Activated CD4-positive, alpha-beta T cell treated with anti-CD3 and anti-CD28 coated beads, Interleukin-2, Interleukin-6, amounts not matched to agents 100 ng/mL and 50 ng/mL, durations not matched to agents 16 hours and 8 hours (primary cell): ENCODE results near the gene ABCA13.

Experiments used
- DNase-seq: peaks from one replicate; pipeline ENCODE4 v3.0.0-alpha.2; 2020

Gene ABCA13

DNA sequence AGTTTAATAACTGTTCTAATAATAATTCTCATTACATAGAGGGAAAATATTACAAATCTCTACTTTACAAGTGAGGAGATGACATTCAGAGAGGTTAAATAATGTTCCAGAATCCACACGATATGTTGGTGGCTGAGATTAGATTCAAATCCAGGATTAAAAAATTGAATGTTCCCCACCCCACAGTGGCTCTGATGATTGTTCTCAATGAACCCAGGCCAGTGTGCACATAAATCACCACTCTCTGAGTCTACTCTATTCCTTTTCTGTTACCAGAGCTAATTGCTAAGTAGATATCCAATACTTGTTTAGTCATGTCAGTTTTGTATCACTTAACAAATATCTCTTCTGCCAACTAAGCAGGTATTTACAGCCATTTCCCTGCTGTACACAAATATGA, 281.0 kb downstream of the ABCA13 start:
- no peak for DNase-seq

DNA sequence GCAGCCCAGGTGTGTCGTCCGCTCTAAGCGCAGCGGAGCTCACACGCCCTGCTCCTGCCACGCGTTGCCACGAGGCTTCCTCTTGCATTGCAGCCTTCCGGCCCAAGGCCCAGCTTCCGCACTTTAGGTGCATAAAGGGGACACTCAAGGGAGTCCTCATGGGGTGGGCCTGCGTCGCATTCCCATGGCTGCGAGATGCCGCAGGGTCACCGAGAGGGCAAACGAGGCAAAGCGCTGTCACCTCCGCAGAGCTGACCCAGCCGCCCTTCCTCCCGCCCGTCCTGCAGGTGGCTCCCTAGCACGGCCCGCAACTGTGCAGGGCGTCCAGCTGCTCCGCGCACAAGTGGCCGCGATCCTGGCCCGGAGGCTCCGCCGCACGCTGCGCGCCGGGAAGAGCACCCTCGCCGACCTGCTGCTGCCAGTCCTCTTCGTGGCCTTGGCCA, 283.5 kb downstream of the ABCA13 start:
- no peak for DNase-seq

DNA sequence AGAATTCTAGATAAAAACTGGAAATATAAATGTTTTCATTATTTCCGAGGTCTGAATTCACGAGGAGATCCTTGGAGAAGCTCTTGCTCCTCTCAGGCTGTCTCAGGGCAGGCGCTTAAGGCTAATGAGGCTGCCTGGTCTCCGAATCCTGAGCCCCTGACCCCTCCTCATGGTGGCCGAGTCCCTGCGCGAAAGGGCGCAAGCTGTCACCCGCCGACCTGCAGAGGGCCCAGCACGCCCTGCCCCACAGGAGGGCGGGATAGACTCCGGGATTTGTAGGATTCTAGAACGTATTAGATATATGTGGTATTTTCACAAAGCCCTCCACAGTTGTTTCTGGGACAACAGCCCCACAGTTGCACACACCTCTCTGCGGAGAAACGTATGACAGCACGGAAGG, 284.1 kb downstream of the ABCA13 start:
- DNase-seq, result no peak

DNA sequence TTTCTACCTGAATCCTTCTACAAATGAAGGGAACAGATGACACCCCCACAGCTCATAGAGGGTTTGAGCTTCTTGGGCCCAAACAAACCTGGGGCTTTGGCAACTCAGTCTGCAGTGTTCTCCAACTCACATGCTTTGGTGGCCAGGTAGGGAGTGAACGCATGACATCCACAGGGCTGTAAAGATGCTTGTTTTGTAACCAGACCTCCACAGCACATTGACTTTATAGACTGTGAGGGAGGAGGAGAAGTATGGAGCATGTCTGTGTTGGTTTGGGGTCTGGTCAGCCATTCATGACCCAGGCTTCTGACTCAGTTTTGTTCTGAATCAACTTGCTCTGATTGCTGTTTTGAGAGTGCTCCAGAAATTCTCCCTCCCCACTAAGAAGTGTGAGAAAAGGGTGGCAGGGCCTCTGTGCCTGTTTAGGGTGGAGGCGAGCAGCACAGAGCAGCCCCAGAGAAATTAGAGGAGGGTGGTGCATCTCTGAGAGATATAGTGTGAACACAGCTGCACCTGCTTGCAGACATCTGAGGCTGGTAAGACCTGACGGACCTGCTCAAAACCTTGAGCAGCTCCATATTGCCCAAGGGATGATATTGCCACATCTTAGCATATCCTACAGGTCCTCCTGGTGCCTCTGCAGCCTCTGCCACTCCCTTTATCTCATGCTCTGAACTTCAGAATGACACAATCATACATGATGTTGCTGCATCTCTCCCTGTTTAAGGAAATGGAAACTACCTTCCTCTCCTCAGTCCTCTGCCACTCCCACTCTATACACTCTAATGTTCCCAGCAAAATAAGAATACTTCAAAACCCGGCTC, 287.7 kb downstream of the ABCA13 start:
- DNase-seq, result no peak

DNA sequence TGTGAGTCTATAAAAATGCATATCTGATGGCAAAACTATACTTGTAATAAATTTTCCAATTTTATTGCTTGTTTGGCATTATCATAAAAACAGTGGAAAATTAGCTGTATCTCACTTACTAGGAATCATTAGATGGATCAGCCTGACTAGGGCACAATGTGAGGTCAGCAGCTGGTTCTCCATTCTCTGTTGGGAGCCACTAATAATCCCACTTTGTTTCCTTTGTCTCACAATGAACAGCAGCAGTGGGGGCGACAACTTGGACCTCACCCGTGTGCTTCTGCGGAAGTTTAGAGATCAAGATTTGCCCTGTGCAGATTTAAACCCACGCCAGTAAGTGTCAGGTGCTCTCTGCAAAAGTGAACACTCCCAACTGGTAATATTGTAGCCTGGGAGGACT, 295.5 kb downstream of the ABCA13 start:
- DNase-seq, result no peak

DNA sequence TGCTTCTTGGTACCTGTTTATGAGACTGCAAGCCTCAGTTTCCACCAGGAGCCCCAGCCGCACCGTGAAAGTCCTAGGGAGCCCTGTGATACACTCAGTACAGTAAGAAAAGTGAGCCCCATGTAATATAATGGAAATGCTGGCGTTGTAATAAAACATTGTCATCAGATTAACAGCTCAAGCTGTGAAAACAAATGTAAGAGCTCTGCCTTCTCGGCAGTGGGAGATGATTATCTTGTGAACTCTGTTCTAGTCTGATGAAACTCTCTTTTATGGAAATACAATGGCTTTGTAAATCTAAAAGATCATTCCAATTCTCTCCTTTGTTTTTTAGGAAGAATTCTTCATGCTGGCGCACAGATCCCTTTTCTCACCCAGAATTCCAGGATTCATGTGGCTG, 299.9 kb downstream of the ABCA13 start:
- no peak for DNase-seq

DNA sequence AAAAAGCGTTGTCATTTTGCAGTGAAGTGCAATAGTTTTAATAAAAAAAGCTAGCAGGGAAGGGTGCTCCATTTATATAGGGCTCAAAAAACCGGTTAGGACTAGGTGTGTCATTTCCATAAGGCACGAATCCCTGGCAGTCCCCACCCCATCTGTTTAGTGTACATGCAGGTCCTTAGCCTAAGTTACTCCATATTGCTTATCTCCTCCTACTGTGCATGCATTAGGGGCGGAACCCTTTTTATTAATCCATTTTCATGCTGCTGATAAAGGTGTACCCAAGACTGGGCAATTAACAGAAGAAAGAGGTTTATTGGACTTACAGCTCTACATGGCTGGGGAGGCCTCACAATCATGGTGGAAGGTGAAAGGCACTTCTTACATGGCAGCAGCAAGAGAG, 301.4 kb downstream of the ABCA13 start:
- no peak for DNase-seq

DNA sequence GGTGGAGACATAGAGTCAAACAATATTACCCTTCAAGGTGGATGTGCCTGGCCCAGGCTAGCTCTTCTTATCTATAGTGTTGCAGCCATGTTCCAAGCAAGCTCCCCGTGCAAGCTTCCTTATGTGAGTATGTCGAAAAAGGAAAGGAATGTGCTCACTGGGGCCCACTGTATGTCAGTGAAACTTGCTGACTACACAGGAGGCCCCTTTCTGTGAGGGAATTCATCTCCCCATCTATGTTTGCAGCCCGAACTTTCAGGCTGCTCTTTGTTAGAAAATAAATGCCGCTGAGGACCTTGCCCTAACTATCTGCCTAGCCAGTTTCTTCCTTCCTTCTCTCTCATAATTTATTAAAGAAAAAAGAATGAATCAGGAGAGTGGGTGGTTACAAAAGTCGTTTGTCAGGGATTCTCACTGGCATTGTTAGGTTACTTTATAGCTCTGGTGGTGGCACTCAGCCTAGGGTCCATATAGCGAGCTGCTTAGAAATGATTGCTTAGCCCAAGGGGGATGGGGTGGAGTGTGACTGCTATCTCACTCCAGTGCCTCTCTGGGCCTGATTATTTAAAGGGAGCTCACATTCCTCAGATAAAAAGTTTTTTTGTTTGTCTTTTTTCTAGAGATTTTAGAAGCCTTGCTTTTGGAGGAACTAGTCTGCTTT, 302.1 kb downstream of the ABCA13 start:
- no peak for DNase-seq

DNA sequence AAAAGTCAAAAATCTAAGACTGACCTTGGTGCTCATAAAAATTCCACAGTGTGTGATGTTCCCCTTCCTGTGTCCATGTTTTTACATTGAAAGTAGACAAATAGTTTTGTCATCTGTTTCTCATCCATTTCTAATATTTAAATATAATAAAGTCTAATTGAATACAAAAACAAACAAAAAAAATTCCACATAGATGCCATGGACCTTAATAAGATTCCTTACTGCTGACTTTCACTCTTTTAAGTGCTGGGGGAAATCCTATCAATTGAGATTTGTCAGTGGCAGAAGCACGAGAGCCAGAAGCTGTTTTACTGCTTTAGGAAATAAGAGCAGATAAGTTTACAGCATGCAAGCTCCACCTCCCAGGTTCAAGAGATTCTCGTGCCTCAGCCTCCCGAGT, 310.0 kb downstream of the ABCA13 start:
- DNase-seq, result no peak

DNA sequence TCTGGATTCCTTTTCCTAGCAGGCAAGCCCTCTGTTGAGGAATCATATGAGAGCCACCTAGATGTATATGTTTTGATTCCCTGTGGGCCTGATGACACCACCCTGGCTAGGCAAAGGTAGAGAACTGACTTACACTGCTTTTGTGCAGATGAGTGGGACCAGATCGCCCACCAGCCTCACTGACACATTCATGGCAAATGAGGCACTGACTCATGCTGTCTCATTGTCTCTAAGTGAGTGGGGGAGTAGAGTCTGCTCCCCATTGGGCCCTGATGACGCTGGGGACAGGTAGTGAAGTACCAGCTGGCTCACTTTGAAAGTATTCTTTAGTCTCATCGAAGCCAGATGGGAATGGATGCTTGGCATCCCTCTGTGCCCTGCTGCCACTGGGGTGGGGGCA, 326.3 kb downstream of the ABCA13 start:
- DNase-seq, result no peak

DNA sequence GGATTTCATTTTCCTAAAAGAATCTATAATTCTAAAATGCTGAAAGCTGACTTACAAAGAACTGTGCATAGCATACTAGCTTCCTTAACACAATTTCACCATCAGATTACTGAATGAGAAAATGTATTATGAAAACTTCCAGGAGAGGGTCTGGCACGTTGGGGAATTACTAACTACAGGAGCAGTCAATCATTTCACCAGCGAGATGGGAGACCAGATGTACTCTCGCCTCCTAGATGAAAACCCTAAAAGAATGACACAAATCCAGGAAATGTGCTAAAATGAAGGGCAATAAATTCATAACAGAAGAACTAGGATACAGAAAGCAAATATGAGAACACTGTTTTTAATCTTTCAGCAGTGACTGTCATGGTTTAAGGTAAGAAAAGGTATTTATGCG, 330.8 kb downstream of the ABCA13 start:
- DNase-seq, result no peak

DNA sequence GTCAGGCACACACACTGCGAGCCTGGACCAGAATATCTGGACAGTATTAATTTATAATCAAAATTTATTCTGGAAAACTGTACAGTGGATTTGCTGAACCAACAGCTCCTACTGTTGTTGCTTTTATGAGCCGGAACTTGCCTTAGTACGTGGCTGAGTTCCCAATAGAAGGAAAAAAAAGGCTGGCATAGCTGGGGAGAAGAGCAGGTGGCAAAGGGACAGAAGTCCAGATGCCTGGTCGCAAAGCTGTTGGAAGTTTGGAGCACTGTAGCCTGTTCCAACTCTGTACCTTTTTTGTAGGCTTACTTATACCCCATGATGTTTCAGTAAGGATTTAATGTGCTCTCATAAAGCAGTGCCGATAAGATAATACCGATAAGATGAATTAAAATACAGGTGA, 333.8 kb downstream of the ABCA13 start:
- no peak for DNase-seq

DNA sequence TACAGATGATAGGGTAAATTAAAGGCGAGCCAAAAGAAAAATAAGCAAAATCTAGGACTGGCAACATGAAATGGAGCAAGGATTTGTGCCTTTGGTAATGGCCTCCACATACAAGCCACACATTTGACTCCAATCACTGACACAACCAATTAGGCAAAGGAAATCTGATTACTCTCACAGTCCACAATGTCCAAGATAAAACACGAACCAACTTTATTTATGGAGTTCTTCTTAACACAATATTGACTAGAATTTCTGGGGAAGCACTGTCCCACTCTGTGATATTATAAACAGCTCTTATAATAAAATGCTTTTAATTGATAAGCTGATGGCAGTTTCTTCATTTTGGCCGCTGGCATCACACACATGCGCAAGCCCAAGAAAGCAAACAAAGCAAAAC, 334.2 kb downstream of the ABCA13 start:
- no peak for DNase-seq

DNA sequence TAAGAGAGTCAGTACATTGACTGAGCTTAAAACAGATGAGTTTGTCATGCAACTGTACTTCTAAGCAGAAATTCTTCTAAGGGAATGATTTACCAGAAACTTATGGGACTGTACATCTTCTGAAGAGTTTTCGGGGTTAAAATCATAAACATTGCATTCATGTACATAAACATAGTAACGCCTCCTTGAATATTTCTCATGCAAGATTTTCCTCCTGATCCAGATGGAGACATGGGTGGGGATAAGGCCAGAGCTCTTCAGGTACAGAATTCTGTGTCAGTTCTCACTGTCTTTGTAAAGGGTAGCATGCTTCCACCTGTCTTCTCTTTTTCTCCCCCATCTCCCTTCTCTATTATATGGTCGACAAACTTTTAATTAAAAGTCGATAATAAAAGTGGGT, 335.3 kb downstream of the ABCA13 start:
- no peak for DNase-seq

DNA sequence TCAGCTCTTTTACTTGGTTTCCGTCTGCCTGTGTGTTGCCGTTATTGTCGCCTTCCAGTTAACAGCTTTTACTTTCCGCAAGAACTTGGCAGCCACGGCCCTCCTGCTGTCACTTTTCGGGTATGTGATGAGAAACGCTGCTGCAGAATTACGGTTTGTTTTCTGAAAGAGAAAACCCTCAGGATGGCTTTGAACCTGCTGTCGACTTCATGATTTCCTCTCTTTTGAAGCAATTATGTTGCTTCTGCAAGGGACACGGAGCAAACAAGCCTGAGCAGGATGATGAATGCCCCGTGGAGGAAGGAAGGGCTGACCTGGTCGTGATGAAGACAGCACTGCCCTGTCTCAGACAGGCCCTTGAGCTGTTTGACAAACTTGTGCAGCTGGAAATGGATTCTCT, 339.8 kb downstream of the ABCA13 start:
- DNase-seq, result no peak

DNA sequence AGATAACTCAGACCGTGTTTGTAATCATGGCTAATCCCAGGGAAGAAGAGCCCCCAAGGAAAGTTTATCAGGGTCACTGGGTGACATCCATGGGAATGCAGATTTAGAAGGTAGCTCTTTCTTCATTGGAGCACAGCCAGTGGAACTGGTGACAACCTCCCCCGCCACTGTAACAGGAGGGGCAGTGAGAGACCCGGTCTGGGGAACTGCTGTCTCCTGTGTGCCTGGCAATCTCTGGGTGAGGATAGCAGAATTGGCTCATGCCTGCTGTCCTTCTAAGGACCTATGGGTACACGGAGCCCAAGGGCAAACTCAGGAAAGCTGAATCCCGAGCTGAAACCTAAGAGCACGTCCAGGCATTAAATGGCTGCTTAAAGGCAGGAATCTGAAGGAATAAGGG, 341.6 kb downstream of the ABCA13 start:
- no peak for DNase-seq

DNA sequence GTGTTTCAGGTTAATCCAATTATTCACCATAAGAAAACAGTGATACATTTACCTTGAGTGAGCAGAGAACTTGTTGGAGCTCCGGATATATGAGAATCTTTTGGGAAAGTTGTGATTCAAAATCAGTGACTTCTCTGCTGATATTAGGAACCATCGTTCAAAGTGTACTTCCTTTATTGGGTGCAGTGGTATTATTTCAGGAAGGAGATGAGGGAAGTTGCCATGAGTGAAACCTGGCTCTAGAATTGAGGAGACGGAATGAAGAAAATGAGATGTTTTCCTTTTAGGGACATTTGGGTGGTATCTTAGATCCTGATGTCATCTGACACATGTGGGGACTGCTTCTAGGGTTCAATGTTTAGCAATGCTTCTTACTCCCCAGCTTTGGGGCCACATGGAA, 343.9 kb downstream of the ABCA13 start:
- no peak for DNase-seq

DNA sequence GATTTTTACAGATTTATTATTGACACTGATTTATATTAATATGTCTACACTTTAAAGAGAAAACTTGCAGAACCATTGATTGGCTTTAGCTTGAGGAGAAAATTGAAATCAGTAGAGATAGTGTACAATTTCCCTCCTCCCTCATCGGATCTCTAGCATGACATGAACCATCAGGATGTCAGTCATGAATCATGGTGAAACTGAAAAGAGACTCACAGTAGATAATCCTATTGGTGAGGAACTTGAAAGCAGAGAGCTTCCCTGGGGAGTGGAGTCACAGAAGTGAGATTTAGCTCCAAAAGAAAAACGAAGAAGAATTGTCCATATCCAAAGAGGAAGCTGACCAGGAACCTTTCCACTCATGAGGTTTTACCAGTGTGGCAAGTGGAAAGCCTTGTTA, 346.8 kb downstream of the ABCA13 start:
- DNase-seq, result no peak

DNA sequence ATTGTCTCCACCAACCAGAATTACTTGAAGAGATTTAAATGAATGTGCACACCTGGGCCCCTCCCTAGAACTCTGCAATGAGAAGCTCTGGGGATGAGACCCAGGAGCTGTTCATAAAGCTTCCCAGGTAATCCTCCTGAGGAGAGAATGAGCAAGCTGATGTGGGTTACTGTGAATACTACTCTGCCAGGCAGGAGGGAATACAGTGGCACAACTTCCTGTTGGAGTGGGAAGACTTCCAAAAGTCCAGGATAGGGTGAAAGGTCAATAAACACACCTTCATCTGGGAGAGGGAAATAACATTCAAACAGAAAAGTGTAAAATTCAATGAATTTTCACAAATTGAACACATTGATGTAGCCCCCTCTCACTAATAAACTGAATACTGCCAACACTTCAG, 351.4 kb downstream of the ABCA13 start:
- no peak for DNase-seq

DNA sequence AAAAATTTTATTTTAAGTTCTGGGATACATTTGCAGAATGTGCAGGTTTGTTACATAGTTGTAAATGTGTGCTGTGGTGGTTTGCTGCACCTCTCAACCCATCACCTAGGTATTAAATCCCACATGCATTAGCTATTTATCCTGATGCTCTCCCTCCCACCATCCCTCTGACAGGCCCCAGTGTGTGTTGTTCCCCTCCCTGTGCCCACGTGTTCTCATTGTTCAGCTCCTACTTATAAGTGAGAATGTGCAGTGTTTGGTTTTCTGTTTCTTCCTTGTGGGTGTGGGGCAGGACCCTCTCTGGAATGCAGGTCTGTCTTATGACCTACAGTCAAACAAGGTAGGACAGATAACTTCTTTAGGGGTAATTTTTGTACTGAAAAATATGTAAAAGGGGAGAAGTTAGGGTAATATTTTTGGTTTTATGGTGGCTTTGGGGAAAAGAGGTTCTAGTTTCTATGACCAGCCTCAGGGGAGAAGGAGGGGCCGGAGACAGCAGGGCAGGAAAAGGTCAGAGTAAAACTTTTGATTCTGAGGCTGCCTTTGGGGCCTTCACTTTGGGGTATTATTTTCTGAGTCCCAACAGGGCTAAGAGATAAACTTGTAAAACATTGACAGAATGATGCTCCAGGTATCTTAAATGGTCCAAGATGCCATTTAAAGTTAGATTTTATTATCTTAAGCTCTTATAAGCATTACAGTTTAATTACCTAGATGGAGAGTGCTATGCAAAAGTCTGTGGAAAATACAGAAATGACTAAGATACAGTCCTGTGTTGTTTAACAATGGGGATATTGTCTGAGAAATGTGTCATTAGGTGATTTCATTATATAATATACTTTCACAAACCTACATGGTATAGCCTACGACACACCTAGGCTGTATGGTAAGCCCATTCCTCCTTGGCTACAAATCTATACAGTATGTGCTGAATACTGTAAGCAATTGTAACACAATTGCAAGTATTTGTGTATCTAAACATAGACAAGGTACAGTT, 354.8 kb downstream of the ABCA13 start:
- no peak for DNase-seq

DNA sequence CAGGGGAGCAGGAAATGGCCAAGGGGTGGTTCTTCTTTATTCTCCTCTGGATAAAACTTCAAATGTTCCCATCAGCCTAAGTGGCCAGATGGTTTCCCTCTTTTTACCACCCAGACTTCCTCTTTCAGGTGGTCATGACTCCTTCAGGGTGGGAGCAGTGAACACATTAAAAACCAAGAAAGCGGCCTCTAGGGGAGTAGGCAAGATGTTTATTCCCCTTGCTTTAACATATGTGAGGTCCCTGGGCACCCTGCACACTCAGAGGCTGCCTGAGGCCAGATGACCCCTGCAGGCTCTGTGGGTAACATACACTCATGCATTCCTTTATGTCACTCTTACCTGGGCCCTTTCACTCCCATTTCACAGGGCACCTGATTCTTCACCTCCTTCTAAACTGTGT, 357.4 kb downstream of the ABCA13 start:
- no peak for DNase-seq

DNA sequence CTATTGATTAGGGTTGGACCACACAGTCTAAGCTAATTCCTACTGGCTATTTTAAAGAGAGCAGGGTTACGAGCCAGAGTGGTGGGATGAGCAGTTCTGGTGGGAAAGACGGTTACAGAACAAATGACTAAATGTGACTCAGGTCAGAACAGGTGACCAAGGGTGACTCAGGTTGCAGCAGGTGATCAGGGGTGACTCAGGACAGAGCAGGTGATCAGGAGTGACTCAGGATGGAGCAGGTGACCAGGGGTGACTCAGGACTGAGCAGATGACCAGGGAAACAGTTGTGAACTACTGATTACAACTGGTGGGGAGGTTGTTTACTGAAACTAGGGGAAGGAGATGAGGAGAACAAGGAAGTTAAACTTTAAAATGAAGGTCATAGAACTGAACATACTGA, 366.3 kb downstream of the ABCA13 start:
- DNase-seq, result no peak

DNA sequence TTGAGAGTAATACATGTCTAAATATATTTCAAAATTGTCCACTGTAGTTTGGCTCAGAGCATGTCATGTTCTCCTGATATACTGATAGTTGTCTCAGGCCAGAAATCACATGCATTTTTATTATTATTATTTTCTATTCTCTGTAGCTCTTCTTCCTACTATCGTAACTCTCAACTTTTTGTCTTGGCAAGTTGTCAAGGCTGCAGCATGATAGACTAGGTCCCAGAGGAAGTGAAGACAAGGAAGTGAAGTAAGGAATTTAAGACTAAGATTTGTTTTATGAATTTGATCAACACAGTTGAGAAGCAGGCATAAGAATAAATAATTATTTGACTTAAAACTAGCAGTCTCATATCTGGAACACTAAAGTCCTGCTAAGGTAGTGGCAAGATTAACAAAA, 369.5 kb downstream of the ABCA13 start:
- no peak for DNase-seq

DNA sequence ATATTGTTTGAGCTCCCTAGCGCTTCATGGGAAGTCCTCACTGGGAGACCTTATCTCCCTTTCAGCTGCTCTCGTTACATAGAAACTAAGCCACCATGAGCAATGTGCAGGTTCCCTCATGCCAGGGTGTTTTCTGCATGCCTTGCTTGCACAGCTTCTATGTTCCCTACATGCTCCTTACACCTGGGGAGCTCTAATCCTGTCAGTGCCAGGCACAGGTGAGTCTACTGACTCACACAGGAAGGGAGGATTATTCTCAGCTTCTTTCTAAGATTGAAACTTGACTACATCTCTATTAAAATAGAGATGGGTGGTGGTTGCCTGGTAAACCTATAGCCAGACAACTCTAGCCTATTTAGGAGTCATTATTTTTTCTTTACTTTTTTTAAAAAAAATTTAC, 377.4 kb downstream of the ABCA13 start:
- no peak for DNase-seq
